ENCODE measurements around the gene USF3. TPM values are rescaled to one million over a fixed set of nuclear protein-coding genes. Genes with fewer than 3 reads are reported as not detected.

Gene USF3
- total and polyA plus RNA-seq, 12 donors: 3.3 to 21.2 (median 15.9) TPM

GRCh38 chr3:113721636-113722035 is 25.2 kb upstream of the USF3 start:
- ATAC-seq: no peak
- TF ChIP-seq, protein P1, sequence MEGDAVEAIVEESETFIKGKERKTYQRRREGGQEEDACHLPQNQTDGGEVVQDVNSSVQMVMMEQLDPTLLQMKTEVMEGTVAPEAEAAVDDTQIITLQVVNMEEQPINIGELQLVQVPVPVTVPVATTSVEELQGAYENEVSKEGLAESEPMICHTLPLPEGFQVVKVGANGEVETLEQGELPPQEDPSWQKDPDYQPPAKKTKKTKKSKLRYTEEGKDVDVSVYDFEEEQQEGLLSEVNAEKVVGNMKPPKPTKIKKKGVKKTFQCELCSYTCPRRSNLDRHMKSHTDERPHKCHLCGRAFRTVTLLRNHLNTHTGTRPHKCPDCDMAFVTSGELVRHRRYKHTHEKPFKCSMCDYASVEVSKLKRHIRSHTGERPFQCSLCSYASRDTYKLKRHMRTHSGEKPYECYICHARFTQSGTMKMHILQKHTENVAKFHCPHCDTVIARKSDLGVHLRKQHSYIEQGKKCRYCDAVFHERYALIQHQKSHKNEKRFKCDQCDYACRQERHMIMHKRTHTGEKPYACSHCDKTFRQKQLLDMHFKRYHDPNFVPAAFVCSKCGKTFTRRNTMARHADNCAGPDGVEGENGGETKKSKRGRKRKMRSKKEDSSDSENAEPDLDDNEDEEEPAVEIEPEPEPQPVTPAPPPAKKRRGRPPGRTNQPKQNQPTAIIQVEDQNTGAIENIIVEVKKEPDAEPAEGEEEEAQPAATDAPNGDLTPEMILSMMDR (IDR thresholded peaks at IDR 0.05): no peak
- 73 to 85% methylated on average over 3 of the region's 3 CpGs for WGBS, 2 donors
- Histone ChIP-seq H3K36me3 (peaks cover 0 to 61% (median 19%) of the 10 kb centered on the region in 9 donors), H3K9me3 (no peaks in the 10 kb centered on the region), H3K4me1 (peaks cover 0 to 15% (median 0%) of the 10 kb centered on the region in 9 donors), H3K4me3 (no peak overlapping the region), H3K27me3 (no peaks in the 10 kb centered on the region), H3K27ac (no peak overlapping the region)
- intact Hi-C loops (cut with DNase I): no loop called here
- DNase-seq: no peak

DNA sequence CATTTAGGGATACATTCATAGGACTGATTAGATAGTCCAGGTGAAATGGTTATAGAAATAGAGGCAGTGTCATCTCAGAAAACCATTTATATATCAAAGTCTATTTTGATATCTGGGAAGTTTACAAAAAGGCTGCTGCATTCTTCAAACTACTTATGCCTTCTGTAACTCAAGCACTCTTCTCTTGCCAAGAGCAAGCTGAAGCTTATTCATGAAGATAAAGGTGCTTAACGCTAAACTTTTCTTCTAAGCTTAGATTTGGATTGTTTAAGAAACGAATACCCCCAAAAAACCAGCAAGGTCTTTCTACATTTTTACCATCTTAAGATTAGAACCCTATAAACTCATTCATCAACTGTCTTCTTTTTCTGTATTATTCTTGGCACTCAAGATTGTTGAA is 23.3 kb upstream of the USF3 start:
- Histone ChIP-seq H3K27me3 (no peaks in the 10 kb centered on the region), H3K4me1 (peaks cover 0 to 15% (median 0%) of the 10 kb centered on the region in 9 donors), H3K4me3 (no peak overlapping the region), H3K27ac (no peak overlapping the region), H3K36me3 (peaks cover 0 to 61% (median 19%) of the 10 kb centered on the region in 9 donors), H3K9me3 (no peaks in the 10 kb centered on the region)
- no peak for ATAC-seq
- no peak for DNase-seq
- TF ChIP-seq, protein P1 (IDR thresholded peaks at IDR 0.05): no peak
- 64 to 70% methylated on average over 2 of the region's 2 CpGs for WGBS, 2 donors
- intact Hi-C loops (cut with DNase I): no loop called here

DNA sequence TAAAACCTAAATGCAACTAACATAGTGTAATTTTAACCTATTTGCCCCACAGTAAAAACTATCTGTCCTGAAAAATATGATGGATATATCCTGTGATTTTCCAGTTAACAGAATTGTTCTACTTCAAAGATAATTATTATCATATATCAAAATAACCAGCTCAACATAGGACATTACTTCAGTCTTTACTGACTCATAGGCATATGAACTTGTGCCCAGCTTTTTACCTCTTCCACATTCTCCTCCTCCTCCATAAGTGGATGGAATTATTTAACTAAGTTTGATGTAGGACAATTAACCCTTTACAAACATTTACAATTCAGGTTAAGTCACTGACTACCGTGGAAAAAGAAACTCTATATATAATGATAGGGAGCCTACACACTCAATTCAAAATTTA is 22.9 kb upstream of the USF3 start:
- peak in 1 of 8 donors; percentile 51 for ATAC-seq
- peaks cover 0 to 61% (median 19%) of the 10 kb centered on the region in 9 donors for H3K36me3 ChIP-seq
- H3K27me3 ChIP-seq: no peaks in the 10 kb centered on the region
- TF ChIP-seq, protein P1 (IDR thresholded peaks at IDR 0.05): no peak
- H3K9me3 ChIP-seq: no peaks in the 10 kb centered on the region
- H3K27ac ChIP-seq: no peak overlapping the region
- intact Hi-C loops (cut with DNase I): no loop called here
- 93 to 95% methylated on average over 1 of the region's 1 CpG for WGBS, 2 donors
- no peak overlapping the region for H3K4me3 ChIP-seq
- H3K4me1 ChIP-seq: peaks cover 0 to 15% (median 0%) of the 10 kb centered on the region in 9 donors
- DNase-seq: no peak

GRCh38 chr3:113717818-113718217 is 21.4 kb upstream of the USF3 start:
- no peak overlapping the region for H3K4me3 ChIP-seq
- 97% methylated on average over 3 of the region's 3 CpGs for WGBS, 2 donors
- intact Hi-C loops (cut with DNase I): no loop called here

More at GRCh38 chr3:113717818-113718217, 21.4 kb upstream of the USF3 start:
- ATAC-seq (no peak), DNase-seq (no peak)
- Histone ChIP-seq H3K27ac (no peak overlapping the region), H3K4me1 (peaks cover 0 to 15% (median 0%) of the 10 kb centered on the region in 9 donors), H3K9me3 (no peaks in the 10 kb centered on the region), H3K27me3 (no peaks in the 10 kb centered on the region), H3K36me3 (peaks cover 0 to 52% (median 19%) of the 10 kb centered on the region in 9 donors)
- TF ChIP-seq, protein P1 (IDR thresholded peaks at IDR 0.05): no peak

All from heart right ventricle (tissue), 16 donors.